ENCODE measurements around the gene LOX.

LOX gene

GRCh38 chr5:122095158-122095557 lies 17.1 kb upstream of the LOX start:
- TF ChIP-seq CTCF (IDR thresholded peaks at IDR 0.05) = no peak

- TF ChIP-seq CTCF (IDR thresholded peaks at IDR 0.05) = no peak
Measured at GRCh38 chr5:122093415-122094180, 15.5 kb upstream of the LOX start.

GRCh38 chr5:122091936-122092600 lies 14.0 kb upstream of the LOX start:
- peak; percentile 57 for TF ChIP-seq CTCF (IDR thresholded peaks at IDR 0.05)

GRCh38 chr5:122089096-122090013 lies 11.3 kb upstream of the LOX start:
- no peak for TF ChIP-seq CTCF (IDR thresholded peaks at IDR 0.05)

GRCh38 chr5:122085041-122085440 lies 7.0 kb upstream of the LOX start:
- no peak for TF ChIP-seq CTCF (IDR thresholded peaks at IDR 0.05)

GRCh38 chr5:122083535-122083934 lies 5.5 kb upstream of the LOX start:
- no peak for TF ChIP-seq CTCF (IDR thresholded peaks at IDR 0.05)

GRCh38 chr5:122081541-122081940 lies 3.5 kb upstream of the LOX start:
- TF ChIP-seq CTCF (IDR thresholded peaks at IDR 0.05) = no peak
